Inflammatory macrophage (primary cell): ENCODE measurements around the gene TYSND1.
"Not testable (repeated sequence)": the region's sequence is repeated elsewhere in the genome, so short reads cannot be mapped to it uniquely, and the experiment has no call there.

Experiments
- DNase-seq, 2 donors: peaks; one replicate each; pipeline ENCODE4 v3.0.0-alpha.2; 2020 to 2022

Gene TYSND1

GRCh38 chr10:70163448-70163847, 16.9 kb upstream of the TYSND1 start:
- DNase-seq, result no peak

- no peak for DNase-seq
These were observed 16.3 kb upstream of the TYSND1 start for GRCh38 chr10:70162892-70163201.

GRCh38 chr10:70162151-70162891, 15.8 kb upstream of the TYSND1 start:
- DNase-seq, result no peak

- DNase-seq, result no peak
These were observed 14.3 kb upstream of the TYSND1 start for GRCh38 chr10:70160798-70161197.

- not testable (repeated sequence) for DNase-seq
These were observed 12.9 kb upstream of the TYSND1 start for GRCh38 chr10:70159366-70159765.

GRCh38 chr10:70158113-70158512, 11.6 kb upstream of the TYSND1 start:
- DNase-seq, result no peak

- DNase-seq, result no peak
These were observed 8.8 kb upstream of the TYSND1 start for GRCh38 chr10:70155255-70155838.

- DNase-seq, result no peak
These were observed 2.0 kb upstream of the TYSND1 start for GRCh38 chr10:70148516-70148915.

GRCh38 chr10:70147259-70147625, 742 bp upstream of the TYSND1 start:
- no peak for DNase-seq

- peak; percentile 59 to 79 for DNase-seq
These were observed 623 bp downstream of the TYSND1 start for GRCh38 chr10:70145666-70146488.

GRCh38 chr10:70145166-70145665, 1.3 kb downstream of the TYSND1 start:
- no peak for DNase-seq

- DNase-seq, result no peak
These were observed 2.0 kb downstream of the TYSND1 start for GRCh38 chr10:70144372-70145110.

- no peak for DNase-seq
These were observed 3.9 kb downstream of the TYSND1 start for GRCh38 chr10:70142555-70142954.

GRCh38 chr10:70140297-70140696, 6.2 kb downstream of the TYSND1 start:
- no peak for DNase-seq

GRCh38 chr10:70139997-70140250, 6.6 kb downstream of the TYSND1 start:
- no peak for DNase-seq

- no peak for DNase-seq
These were observed 7.1 kb downstream of the TYSND1 start for GRCh38 chr10:70139151-70139996.

- no peak for DNase-seq
These were observed 8.3 kb downstream of the TYSND1 start for GRCh38 chr10:70137927-70138883.

- no peak for DNase-seq
These were observed 9.4 kb downstream of the TYSND1 start for GRCh38 chr10:70137135-70137534.

- no peak for DNase-seq
These were observed 10.8 kb downstream of the TYSND1 start for GRCh38 chr10:70135684-70136083.

GRCh38 chr10:70135046-70135445, 11.5 kb downstream of the TYSND1 start:
- DNase-seq, result no peak
